Kidney epithelial cell (primary cell): Measurements from ENCODE around the gene CHRNG. TPM values are rescaled to one million over a fixed set of nuclear protein-coding genes. Genes with fewer than 3 reads are reported as not detected.

ENCODE experiments used
- DNase-seq: peaks from one replicate; pipeline ENCODE4 v3.0.0-alpha.2; 2010; ENCODE audit warnings: low read depth
- H3K27me3 ChIP-seq: 2 replicates; pipeline ENCODE4 v1.6.0; 2011; ENCODE audit warnings: low read length; ENCODE audit not compliant: control insufficient read depth, insufficient read depth
- H3K36me3 ChIP-seq: 2 replicates; pipeline ENCODE4 v1.5.1; 2011; ENCODE audit warnings: low read length; ENCODE audit not compliant: control insufficient read depth, insufficient read depth
- H3K4me3 ChIP-seq: 2 replicates; pipeline ENCODE4 v1.5.1; 2011; ENCODE audit warnings: low read depth, mild to moderate bottlenecking, control low read depth, low read length
- total RNA-seq: library from RNA; depleted of rRNA; stranded (reverse); fragments of >200 nt; gene quantifications from 2 replicates; pipeline ENCODE4 v1.2.3, GENCODE V29; 2015
- TF ChIP-seq, protein P1 (sequence below): IDR thresholded peaks from 2 replicates; pipeline ENCODE4 v1.5.1; 2011; ENCODE audit warnings: mild to moderate bottlenecking, moderate library complexity, low read length, control low read depth, inconsistent platforms; ENCODE audit not compliant: insufficient read depth, poor library complexity, severe bottlenecking

Gene CHRNG
- total RNA-seq, 1 donor from 2014 or later: not detected

DNA sequence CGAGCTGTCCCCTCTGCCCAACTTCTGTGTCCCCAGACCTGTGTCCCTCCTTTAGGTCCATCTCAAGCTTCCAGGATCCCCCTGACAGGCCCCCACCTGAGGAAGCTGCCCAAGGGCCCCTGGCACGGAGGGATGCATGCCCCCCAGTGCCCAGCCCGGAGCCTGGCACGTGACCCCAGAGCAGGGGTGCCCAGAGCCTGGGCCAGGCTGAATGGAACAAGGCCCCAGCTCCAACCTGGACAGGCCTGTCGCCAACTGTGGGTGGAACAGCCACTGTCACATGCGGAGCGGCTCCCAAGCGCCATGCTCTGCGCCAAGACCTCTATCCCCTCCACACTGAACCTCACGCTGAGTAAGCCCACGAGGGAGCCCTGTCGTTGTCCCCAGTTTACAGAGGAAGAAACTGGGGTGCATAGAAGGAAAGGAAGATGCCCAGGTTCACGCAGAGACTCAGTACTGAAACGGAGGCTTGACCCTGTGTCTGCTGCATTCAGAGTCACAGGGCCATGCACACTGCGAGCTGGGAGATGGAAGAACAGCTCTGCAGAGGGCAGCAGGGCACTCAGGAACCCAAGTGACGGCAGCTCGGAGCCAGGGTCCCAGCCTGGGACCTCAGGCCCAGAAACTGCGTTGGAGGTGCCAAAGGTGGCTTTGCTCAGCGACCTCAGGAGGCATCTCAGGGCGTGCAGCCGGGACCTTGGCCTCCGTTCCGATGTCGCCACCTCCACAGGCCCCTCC is 46.4 kb upstream of the CHRNG start:
- Histone ChIP-seq H3K36me3 (no peaks in the 10 kb centered on the region), H3K27me3 (peaks cover 42% of the 10 kb centered on the region), H3K4me3 (no peak overlapping the region)
- TF ChIP-seq, protein P1, sequence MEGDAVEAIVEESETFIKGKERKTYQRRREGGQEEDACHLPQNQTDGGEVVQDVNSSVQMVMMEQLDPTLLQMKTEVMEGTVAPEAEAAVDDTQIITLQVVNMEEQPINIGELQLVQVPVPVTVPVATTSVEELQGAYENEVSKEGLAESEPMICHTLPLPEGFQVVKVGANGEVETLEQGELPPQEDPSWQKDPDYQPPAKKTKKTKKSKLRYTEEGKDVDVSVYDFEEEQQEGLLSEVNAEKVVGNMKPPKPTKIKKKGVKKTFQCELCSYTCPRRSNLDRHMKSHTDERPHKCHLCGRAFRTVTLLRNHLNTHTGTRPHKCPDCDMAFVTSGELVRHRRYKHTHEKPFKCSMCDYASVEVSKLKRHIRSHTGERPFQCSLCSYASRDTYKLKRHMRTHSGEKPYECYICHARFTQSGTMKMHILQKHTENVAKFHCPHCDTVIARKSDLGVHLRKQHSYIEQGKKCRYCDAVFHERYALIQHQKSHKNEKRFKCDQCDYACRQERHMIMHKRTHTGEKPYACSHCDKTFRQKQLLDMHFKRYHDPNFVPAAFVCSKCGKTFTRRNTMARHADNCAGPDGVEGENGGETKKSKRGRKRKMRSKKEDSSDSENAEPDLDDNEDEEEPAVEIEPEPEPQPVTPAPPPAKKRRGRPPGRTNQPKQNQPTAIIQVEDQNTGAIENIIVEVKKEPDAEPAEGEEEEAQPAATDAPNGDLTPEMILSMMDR: no peak
- DNase-seq: no peak

DNA sequence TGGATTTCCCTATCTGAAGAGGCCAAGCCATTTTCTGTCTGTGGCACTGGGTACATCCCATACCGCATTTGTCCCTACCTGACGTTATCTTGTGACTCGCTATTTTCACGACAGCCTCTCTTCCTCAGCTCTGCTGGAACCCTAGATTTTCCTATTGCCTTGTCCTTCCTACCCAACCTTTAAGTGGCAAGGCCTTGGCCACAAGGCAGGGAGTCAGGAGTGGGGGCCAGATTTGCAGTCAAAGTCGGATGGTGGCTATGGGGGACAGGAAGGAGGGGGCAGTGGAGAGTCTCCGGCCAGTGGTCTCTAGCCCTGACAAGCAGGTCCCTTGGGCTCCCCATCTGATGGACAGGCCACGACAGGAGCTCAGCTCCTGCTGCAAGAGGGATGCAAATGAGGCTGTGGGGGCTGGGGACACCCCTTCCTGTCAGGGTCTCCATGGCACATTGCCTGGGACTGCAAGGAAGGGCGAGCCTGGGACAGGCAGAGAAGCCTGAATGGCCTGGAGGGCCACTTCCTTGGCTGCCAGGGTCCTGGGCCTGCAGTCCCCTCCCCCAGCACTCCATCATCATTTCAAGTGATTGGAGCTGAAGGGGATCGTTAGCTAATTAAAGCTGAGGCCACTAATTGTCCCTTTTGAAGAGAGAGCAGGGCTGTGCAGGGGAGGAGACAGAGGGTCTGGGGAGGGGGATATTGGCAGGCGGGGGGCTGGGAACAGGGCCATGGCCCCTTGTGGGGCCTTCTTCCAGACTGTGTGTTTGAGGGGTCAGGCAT is 45.6 kb upstream of the CHRNG start:
- DNase-seq: no peak
- Histone ChIP-seq H3K27me3 (peaks cover 39% of the 10 kb centered on the region), H3K4me3 (no peak overlapping the region), H3K36me3 (no peaks in the 10 kb centered on the region)
- TF ChIP-seq, protein P1: no peak

DNA sequence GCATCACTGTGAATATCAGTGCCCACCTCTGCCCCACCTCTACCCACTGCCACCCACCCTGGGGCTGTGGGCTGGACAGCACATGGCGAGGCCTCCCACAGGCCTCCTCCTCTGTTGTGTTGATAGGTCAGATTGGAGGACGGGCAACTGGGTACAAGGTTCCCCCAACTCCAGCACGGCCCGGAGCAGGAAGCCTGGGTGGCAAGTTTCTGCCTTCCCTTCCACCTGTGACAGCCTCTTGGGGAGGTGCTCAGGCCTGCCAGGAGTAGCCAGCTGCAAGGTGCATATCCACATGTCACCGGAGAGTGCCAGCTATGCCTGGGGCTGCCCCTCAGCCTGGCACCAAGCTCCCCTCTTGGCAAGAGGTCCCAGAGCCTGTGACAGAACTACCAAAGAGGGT is 45.0 kb upstream of the CHRNG start:
- H3K4me3 ChIP-seq: no peak overlapping the region
- TF ChIP-seq, protein P1: no peak
- no peaks in the 10 kb centered on the region for H3K36me3 ChIP-seq
- DNase-seq: no peak
- H3K27me3 ChIP-seq: peaks cover 42% of the 10 kb centered on the region

- no peak for DNase-seq
- H3K36me3 ChIP-seq: no peaks in the 10 kb centered on the region
- TF ChIP-seq, protein P1: no peak
- H3K27me3 ChIP-seq: peaks cover 40% of the 10 kb centered on the region
- no peak overlapping the region for H3K4me3 ChIP-seq
Observed at GRCh38 chr2:232495292-232495691, 44.2 kb upstream of the CHRNG start.

GRCh38 chr2:232496501-232497270 is 42.8 kb upstream of the CHRNG start:
- no peaks in the 10 kb centered on the region for H3K36me3 ChIP-seq
- TF ChIP-seq, protein P1: no peak
- no peak for DNase-seq
- H3K27me3 ChIP-seq: peaks cover 48% of the 10 kb centered on the region
- H3K4me3 ChIP-seq: no peak overlapping the region
